Brain pericyte (primary cell): Measurements from ENCODE around the gene TSR2.

Experiments
- DNase-seq: peaks from one replicate; pipeline ENCODE4 v3.0.0-alpha.2; 2012; ENCODE audit warnings: low read depth, low spot score

The TSR2 gene, protein sequence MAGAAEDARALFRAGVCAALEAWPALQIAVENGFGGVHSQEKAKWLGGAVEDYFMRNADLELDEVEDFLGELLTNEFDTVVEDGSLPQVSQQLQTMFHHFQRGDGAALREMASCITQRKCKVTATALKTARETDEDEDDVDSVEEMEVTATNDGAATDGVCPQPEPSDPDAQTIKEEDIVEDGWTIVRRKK

DNA sequence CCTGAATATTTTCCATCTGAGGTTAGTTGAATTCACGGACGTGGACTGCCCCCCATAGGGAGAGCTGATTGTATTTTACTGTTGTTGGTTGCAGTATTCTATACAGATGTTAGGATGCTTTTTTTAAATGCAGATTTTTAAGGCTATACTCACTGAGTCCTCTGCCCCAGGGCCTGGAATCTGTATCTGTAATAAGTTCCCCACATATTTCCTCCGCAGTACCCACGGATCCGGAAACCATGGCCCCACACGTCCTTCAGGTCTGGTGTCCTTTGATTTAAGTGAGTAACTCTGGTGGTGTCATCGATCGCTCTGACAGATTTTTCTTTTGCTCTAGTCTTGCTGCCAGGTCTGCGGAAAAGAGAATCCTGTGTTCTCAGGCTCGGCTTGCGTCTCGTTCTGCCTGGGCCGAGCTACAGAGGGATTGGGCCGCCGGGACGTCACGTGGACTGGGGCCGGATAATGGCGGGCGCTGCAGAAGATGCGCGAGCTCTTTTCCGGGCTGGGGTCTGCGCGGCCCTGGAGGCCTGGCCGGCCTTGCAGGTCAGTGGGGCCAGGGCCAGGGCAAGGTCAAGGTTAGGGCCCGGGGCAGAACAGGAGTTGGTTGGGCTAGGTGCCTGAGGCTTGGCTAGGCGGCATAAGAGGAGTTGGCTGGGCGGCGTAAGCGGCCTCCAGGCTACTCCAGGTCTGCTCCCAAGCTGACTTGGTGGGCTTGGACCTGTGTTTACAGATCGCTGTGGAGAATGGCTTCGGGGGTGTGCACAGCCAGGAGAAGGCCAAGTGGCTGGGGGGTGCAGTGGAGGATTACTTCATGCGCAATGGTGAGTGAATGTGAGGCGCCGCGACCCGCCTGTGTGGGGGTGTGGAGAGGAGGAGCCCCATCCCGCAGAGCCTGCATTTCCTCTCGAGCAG is at the start of gene TSR2:
Gene TSR2, plus strand, starts transcription at position 445 of the 912 bp plus-strand sequence. Its CDS starts 18 bp downstream, at position 463.
- DNase-seq = peak; percentile 27

DNA sequence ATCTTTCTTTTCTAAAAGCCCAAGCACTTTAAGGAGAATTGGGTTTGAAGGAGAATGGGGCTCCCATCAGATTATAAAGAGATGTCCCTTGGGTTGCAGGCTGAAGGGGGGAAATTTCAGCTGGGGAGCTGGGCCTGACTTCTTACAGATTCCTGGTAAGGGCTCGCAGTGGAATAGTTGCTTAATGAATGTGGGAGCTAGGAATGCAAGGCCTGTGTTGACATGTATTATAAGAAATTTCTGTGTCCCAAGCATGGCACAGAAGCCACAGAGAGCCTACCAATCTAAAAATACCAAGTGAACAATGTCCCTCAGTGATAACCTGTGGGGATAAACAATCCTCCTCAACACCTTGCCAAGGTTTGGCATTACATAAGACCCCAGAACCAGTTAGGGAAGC is 43.1 kb upstream of the TSR2 start:
- DNase-seq = no peak

DNA sequence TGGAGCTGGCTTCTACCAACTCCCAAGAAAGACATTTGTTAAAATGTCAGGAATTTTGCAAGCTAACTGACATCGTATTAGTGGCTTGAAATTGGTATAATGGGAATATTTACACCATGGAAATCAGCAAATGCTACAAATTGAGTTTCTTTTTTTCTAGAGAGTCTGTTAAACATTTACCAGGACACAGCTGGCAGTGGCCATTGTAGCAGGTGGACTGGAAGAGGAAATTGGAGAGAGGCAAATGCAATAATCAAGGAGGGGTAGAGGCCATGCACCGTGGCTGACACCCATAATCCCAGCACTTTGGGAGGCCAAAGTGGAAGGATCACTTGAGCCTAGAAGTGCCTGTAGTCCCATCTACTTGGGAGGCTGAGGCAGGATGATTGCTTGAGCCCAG is 32.9 kb upstream of the TSR2 start:
- no peak for DNase-seq

DNA sequence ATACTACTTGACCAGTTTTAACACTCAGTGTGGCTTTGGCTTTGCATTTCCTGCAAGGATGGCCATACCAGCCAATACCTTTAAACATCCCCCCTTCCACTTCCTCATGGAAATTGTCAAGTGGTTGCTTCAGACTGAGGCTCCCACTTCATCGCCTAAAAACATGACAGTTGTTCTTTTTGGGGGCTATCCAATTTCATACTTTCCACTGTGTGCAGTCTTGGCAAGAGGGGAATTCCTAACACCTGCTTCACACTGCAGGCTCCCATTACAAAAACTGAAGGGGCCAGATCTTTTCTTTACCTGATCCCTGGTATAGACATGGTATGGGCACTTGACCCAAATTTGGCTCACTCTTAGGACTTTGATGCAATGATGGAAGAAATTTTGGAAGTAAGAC is 28.5 kb upstream of the TSR2 start:
- no peak for DNase-seq

DNA sequence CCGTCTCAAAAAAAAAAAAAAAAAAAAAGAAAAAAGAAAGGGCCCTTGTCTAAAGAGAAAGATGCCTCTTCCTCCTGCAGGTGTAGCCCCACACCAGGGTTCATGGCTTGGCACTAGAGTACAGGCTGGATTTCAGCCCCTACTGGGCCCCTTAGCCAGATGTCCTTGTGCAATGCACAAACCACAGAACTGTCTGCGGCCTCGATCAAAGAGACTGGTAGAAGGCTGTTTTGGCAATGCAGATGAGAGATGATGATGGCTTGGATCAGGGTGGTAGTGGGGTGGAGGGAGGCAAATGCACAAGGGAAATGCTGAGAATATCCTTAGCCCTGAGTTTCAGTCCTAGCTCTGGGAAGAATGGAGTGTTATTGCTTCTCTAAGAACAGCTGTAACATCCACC is 26.5 kb upstream of the TSR2 start:
- DNase-seq = no peak

DNA sequence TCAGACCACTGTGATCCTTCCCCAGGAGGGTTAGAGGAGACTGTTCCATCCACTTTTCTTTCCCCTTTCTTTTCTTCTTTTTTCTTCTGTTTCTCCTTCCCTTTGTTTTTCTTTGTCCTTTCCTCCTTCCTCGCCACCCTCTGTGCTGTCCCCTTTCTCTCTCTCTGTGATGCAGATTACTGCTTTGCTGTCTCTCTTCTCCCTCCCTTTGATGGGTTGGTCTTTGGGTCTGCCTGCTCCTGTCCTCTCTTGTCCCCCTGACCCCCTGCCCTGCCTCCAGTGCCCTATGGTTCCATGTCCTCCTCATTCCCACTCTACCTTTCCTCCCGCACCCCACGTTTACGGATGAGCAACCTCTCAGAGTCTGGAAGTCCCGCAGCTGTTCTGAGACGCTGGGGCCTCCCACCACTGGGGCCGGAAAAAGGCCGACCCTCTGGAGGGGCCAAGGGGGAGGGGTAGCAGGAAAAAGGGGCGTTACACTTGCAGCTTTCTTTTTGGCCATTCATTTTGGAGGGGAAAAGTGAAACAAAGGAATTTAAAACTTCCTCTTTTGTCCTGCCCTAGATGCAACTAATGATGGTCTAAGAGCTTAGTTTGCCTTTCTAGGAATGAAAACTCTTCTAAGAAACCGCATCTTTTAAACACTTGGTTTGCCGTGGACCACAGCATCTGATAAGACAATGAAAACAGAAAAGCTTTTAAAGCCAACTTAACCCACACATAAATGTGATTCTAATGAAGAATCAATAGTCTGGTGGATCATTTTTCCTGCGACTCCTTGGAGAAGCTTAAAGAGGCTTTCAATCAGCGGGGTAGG is 24.5 kb upstream of the TSR2 start:
- DNase-seq = no peak

DNA sequence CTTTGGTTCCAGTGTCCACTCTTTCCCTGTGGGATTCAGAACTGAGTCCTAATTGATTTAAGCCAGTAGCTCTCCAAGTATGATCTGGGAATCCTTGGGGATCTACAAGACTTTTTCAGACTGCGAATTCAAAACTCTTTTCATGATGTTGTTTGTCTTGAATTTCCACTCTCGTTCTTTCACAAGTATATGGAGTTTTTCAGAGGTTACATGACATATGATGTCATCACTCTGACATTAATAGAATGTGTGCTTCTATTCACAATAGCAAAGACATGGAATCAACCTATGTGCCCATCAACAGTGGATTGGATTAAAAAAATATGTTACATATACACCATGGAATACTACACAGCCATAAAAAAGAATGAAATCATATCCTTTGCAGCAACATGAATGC is 23.2 kb upstream of the TSR2 start:
- DNase-seq = no peak

DNA sequence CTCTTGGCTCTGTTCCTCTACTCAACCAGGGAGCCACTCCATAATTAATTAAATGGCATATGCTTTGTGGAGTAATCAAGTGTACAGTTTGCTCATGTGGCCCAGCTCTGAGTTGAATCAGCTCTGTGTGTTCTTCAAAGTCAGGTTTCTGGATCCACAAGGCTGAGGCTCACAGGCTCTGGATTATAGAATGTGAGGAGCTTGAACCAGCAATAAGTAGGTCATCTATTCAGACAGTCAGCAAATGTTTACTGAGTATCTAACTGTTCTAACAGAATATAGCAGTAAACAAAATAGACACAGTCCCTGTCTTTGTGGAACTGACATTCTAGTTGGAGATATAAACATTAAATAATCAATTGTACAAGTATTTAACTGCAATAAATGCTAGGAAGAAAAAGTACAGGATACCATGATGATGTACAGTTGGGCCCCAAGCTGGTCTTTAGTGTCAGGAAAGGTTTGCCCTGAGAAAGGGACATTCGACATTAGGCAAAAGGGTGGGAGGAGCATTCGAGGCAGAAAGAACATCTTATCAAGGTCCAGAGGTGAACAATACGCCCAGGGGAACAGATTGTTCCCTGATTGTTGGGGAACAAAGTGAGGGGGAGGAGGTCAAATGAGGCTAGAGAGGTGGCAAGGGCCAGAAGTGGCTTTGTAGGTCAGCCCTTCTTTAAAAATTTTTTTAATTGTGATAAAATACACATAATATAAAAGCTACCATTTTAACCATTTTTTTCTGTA is 20.5 kb upstream of the TSR2 start:
- DNase-seq = no peak

DNA sequence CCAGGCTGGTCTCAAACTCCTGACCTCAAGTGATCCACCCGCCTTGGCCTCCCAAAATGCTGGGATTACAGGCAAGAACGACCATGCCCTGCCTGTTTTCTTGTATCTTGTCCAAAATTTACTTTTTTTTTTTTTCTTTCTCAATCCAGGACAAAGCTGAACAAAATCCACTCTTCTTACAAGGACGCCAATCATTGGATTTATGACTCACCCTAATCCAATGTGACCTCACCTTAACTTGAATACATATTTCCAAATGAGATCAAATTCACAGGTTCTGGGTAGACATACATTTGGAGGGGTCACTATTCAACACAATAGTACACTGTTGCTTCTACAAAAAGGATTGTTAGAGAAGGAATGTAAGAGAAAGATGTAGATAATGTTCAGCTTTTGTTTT is 18.0 kb upstream of the TSR2 start:
- DNase-seq = no peak

DNA sequence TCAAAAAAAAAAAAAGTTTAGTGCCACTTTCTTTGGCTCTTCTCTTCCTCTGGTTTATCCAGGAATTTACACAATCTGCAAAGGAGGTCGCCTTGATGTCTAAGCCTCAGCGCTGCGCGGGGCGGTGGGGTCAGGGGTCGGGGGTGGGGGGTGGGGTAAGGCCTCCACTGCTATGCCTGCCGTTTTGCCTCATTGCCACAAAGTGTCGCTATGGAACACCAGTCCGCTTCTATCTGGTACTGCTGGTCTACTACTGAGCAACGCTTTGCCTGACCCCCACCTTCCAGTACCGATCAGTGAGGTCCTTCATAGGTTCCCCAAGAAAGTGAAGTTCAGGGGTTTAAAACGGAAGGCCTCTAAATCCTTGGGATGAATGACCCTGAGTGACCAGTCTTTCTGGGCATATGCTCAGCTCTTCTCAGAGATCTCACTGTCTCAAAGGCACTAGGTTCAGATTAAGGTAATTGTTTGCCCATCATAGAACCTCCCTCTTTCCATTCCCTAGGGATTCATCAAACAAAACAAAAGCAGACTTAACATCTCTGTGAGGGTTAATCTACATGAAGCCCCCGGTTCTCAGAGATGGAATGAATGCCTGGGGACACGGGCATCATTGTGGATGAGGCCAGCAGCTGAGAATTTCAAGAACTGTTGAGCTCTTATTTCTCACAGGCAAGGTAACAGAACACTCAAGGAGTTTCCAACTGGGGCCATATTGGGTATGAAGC is 16.9 kb upstream of the TSR2 start:
- no peak for DNase-seq

DNA sequence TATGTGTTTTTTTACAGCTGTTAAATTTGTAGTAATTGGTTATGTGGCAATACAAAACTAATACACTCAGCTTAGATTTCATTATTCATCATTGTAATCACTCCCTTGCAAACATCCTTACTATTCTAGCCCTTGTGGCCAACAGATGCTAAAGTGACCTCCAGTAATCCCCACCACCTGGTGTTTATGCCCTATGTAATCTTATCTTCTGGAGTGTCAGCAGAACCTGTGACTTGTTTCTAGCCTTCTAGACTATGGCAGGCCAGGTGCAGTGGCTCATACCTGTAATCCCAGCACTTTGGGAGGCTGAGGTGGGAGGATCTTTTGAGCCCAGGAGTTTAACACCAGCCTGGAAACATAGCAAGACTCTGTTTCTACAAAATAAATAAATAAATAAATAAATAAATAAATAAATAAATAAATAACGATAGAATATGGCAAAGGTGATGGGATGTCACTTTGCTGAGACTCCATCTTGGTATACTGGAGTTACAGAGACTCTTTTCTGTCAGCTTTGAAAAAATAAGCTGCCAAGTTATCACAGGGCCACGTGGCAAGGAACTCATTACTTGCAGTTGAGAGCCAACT is 12.3 kb upstream of the TSR2 start:
- no peak for DNase-seq

DNA sequence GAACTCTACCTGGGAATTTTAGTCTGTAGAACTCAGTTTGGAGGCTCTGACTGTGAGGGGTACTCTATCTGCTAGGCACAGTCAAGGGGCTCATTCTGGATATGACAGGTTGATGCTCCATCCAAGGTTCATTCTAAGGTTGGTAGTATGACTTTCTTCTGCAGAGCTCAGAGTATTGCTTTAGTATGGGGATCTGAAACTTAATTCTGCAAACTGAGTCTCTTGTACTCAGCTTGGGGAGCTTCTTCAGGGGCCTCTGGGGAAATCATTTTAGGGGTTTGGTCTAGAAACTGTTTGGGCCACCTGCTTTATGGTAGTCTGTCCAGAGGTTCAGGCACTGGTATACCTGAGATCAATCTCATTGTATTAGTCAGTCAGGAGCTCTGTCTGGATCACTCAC is 9.7 kb upstream of the TSR2 start:
- DNase-seq = no peak

DNA sequence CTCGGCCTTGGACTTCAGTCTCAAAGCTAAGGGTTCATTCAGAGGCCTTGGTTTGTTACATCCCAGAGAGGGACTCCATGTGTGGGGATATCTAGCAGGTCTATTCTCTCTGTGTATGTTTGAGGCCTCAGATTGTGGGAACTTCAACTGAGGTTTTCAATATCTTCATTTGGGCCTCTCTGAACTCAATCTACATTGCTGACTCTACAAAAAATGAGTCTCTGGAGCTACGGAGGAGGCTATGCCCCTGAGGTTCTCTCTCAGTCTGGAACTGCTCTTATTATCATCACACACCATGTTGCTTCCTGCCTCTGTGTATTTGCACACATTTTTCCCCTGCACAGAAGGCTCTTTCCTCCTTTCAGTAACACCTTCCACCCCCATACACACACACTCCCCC is 5.1 kb upstream of the TSR2 start:
- DNase-seq = no peak

DNA sequence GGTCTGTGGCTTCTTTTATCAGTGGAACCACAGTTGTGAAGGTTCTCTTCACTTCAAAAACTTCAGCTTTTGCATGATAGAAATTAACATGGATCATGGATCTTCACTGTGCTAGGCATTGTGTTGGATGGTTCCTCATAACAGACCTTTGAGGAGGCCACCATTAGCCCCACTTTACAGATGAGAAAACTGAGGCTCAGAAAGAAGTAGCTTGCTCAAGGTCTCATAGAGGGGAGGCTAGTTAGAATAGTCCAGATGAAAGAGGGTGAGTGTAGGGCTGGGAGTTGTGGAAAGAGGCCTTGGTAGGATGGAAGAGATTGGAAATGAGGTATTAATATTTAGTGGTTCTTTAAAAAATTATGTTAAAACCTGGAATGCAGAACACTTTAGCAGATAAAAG is 2.6 kb downstream of the TSR2 start:
- DNase-seq = no peak

DNA sequence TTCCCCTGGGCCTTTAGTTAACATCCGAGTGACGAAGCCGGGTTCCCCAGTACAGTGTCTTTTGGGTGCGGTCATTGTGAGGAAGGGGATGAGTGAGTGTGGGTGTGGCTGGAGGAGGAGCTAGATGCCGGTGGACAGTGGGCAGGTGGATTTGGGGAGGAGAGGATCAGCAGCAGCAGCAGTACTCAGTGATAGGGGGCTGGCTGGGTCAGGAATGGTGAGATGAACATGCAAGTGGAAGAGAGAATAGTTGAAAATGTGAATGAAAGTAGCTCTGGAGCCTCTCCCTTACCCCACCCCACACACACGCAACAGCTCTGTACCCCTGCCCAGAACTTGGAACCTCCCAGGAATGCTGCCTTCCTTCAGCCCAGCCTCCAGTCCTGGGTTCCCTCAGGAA is 4.5 kb downstream of the TSR2 start:
- DNase-seq = no peak

DNA sequence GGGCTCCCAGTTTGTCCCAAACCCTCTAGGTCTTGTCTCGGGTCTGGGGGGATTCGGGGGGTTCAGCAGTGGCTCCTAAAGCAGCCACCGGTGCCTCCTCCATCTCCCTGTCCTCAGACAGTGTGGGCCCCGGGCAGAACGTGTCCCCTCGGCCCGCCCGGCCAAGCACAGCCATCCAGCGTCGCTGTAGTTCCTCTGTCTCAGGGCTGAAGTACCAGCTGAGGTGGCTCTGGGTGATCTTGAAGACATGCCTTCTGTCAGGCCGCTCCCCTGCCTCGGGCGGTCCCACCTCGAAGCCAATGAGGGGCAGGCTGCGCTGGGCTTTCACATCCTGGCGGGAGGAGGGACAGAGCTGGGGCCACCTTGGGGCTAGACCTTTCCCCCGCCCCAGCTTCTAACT is 5.9 kb downstream of the TSR2 start:
- DNase-seq = no peak

DNA sequence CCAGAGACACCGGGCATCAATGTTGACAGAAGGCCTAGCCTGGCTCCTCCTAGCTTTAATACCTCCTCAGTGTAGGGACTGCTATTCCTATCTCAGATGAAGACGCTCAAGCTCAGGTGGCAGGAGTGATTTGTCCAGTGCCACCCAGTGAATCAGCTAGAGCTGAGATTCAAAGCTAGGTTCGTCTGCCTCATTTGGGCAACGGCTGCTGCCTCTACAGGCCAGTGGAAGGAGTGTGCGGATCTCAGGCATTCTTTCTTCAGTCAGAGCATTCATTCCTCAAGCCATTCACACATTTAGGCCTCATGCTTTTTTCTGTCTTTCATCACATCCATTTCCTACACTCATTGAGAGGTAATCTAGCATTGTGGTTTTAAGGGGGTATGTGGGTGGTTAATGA is 7.3 kb downstream of the TSR2 start:
- DNase-seq = no peak

DNA sequence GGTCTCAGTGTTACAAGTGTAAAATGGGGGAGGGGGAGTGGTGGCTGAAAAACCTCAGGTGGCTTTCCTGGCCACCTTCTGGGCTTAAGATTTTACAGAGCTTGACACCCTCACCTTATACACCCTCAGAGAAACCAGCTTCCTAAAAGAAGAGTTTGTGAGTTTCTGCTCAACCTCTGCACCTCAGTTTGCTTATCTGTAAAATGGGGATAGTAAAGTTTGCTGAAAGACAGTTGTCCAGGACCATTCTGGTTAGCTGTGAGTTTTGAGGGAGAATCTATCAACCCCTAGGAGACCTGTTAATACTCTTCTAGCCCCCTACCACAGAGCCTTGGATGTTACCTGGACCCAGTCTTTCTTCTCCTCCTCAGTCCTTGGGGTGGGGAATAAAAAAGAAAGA is 9.7 kb downstream of the TSR2 start:
- no peak for DNase-seq

DNA sequence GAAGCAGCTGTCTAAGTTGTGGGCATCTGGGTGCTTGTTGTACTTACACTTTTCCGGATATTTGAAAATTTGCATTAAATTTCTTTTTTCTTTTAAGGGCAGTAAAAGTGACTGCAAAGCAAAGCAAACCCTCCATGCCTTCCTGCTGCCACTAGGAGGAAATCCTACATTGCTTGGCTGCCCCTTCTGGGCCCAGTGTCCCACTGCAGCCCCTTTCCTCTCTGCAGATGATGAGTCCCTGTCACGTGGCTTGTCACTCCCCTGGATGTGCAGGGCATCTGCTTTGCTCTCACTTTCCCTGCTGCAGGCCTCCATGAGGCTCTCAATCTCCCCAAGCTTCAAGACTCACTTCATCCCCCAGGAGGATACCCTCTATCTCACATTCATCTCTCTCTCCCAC is 12.7 kb downstream of the TSR2 start:
- no peak for DNase-seq

DNA sequence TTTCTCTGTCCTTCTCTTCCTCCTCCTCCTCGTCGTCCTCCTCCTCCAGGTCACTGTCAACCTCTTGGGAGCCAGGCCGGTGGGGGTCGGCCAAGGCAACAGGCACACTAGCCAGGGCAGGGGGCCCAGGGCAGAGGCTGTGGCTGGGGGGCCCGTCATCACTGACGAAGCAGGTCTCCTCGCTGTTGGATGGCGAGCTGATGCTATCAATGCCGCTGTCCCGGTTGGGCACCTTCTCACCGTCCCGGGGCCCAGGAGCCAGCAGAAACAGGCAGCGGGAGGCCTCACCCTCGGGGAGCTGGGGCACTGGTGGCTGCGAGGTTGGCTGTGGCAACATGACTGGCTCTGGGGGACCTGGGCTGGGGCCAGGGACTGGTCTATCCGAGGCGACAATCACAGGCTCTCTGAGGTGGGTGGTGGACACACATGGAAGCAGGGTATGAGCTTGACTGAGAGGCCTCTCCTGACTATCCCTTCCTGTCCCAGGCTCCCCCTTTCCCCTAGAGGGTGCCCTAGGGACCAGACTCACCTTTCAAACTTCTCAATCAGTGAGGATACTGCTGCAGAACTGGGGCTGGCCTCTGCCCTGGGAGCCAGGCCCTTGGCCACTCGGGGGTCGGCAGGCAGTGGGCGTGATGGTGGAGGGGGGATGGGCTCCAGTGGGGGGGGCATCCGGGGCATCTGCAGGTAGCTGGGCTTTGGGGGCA is 30.0 kb downstream of the TSR2 start:
- DNase-seq = no peak
